ENCODE results near the gene DLG1.

Gene DLG1

GRCh38 chr3:197015790-197016736 lies 282.3 kb downstream of the DLG1 start:
- no peak for DNase-seq (ENCODE audit: low read depth in 2 of 2)

- DNase-seq (ENCODE audit: low read depth in 2 of 2): no peak
Observed at GRCh38 chr3:197014942-197015575, 283.4 kb downstream of the DLG1 start.

GRCh38 chr3:197014024-197014423 lies 284.4 kb downstream of the DLG1 start:
- no peak for DNase-seq (ENCODE audit: low read depth in 2 of 2)

GRCh38 chr3:197012540-197012883 lies 285.9 kb downstream of the DLG1 start:
- no peak for DNase-seq (ENCODE audit: low read depth in 2 of 2)

GRCh38 chr3:197011780-197012539 lies 286.5 kb downstream of the DLG1 start:
- no peak for DNase-seq (ENCODE audit: low read depth in 2 of 2)

- no peak for DNase-seq (ENCODE audit: low read depth in 2 of 2)
Observed at GRCh38 chr3:197010556-197011351, 287.7 kb downstream of the DLG1 start.

GRCh38 chr3:197009532-197010019 lies 288.8 kb downstream of the DLG1 start:
- DNase-seq (ENCODE audit: low read depth in 2 of 2): no peak

- no peak for DNase-seq (ENCODE audit: low read depth in 2 of 2)
Observed at GRCh38 chr3:197008436-197009209, 289.8 kb downstream of the DLG1 start.

- no peak for DNase-seq (ENCODE audit: low read depth in 2 of 2)
Observed at GRCh38 chr3:197007953-197008352, 290.5 kb downstream of the DLG1 start.

GRCh38 chr3:197007296-197007940 lies 291.0 kb downstream of the DLG1 start:
- no peak for DNase-seq (ENCODE audit: low read depth in 2 of 2)

GRCh38 chr3:197006860-197007259 lies 291.6 kb downstream of the DLG1 start:
- no peak for DNase-seq (ENCODE audit: low read depth in 2 of 2)

- no peak for DNase-seq (ENCODE audit: low read depth in 2 of 2)
Observed at GRCh38 chr3:197006446-197006845, 292.0 kb downstream of the DLG1 start.

- no peak for DNase-seq (ENCODE audit: low read depth in 2 of 2)
Observed at GRCh38 chr3:197003461-197004385, 294.7 kb downstream of the DLG1 start.

- DNase-seq (ENCODE audit: low read depth in 2 of 2): peak; percentile 64 to 66
Observed at GRCh38 chr3:197002701-197003454, 295.5 kb downstream of the DLG1 start.

- DNase-seq (ENCODE audit: low read depth in 2 of 2): no peak
Observed at GRCh38 chr3:197001972-197002700, 296.3 kb downstream of the DLG1 start.

- DNase-seq (ENCODE audit: low read depth in 2 of 2): no peak
Observed at GRCh38 chr3:197001106-197001971, 297.1 kb downstream of the DLG1 start.

- no peak for DNase-seq (ENCODE audit: low read depth in 2 of 2)
Observed at GRCh38 chr3:197000211-197000610, 298.2 kb downstream of the DLG1 start.
